Activated CD8-positive, alpha-beta T cell treated with anti-CD3 and anti-CD28 coated beads, Interleukin-2, amount 10 ng/mL, durations not matched to agents 7 days and 5 days (primary cell): Measurements from ENCODE around the gene ZFP36L2. TPM values are rescaled to one million over a fixed set of nuclear protein-coding genes. Genes with fewer than 3 reads are reported as not detected.

ENCODE experiments used
- ATAC-seq: fragments of 150-1000 bp; cut with Tn5 transposase; one replicate; pipeline ENCODE4 v1.10.0; 2021; ENCODE audit warnings: moderate library complexity
- CTCF ChIA-PET: fragments of 350-600 bp; sonication (Branson Sonifier 250); formaldehyde crosslinking; loops from one replicate; lab custom pipeline; 2021; ENCODE audit warnings: antibody characterized with exemption; lab: Charles Lee
- POLR2A ChIA-PET: fragments of 350-600 bp; sonication (Branson Sonifier 250); formaldehyde crosslinking; loops from one replicate; lab custom pipeline; 2021; ENCODE audit warnings: antibody characterized with exemption; lab: Charles Lee
- DNase-seq: peaks from one replicate; pipeline ENCODE4 v3.0.0-alpha.2; 2020
- H3K27ac Mint-ChIP-seq: one replicate; pipeline ENCODE4 v1.8.0; 2021; ENCODE audit warnings: mild to moderate bottlenecking, mixed read lengths
- H3K27me3 Mint-ChIP-seq: one replicate; pipeline ENCODE4 v1.8.0; 2021; ENCODE audit warnings: low read depth, mixed read lengths
- H3K36me3 Mint-ChIP-seq: one replicate; pipeline ENCODE4 v1.8.0; 2021; ENCODE audit warnings: low read depth, mixed read lengths
- H3K4me1 Mint-ChIP-seq: one replicate; pipeline ENCODE4 v1.8.0; 2021; ENCODE audit warnings: low read depth, mixed read lengths
- H3K4me3 Mint-ChIP-seq: one replicate; pipeline ENCODE4 v1.8.0; 2021; ENCODE audit warnings: mild to moderate bottlenecking, mixed read lengths
- H3K9me3 Mint-ChIP-seq: one replicate; pipeline ENCODE4 v1.8.0; 2022; ENCODE audit warnings: mixed read lengths; ENCODE audit not compliant: insufficient read depth
- total RNA-seq, 2 experiments: library from RNA; stranded (reverse); gene quantifications; one replicate each; pipeline ENCODE4 v1.2.3, GENCODE V29; 2021

The ZFP36L2 gene
- total RNA-seq, 2 experiments from 2014 or later, result 166 TPM

- Mint-ChIP-seq H3K27ac (peak overlapping the region; percentile 85), H3K4me1 (peaks cover 25% of the 10 kb centered on the region), H3K36me3 (peaks cover 38% of the 10 kb centered on the region), H3K4me3 (peak overlapping the region; percentile 98), H3K27me3 (no peaks in the 10 kb centered on the region), H3K9me3 (no peaks in the 10 kb centered on the region)
- no peak for DNase-seq
- CTCF ChIA-PET, result interaction anchor here (0.8 to 16.3 kb wide), 42 partner anchors 8 to 400 kb away, joined by 3 to 666 read pairs (median 7); no protein-coding TSS in a partner anchor
- no peak for ATAC-seq
- POLR2A ChIA-PET, result interaction anchor here (0.5 to 12.9 kb wide), 9 partner anchors 9 to 418 kb away, joined by 3 to 622 read pairs (median 4); no protein-coding TSS in a partner anchor
Observed at GRCh38 chr2:43228321-43228751, 1.9 kb upstream of the ZFP36L2 start.

- POLR2A ChIA-PET, result interaction anchor here (0.5 to 12.9 kb wide), 12 partner anchors 9 to 325 kb away, joined by 3 to 622 read pairs (median 4); no protein-coding TSS in a partner anchor
- Mint-ChIP-seq H3K4me3 (peak overlapping the region; percentile 98), H3K36me3 (peaks cover 41% of the 10 kb centered on the region), H3K27ac (peak overlapping the region; percentile 85), H3K9me3 (no peaks in the 10 kb centered on the region), H3K27me3 (no peaks in the 10 kb centered on the region), H3K4me1 (peaks cover 25% of the 10 kb centered on the region)
- no peak for ATAC-seq
- CTCF ChIA-PET, result interaction anchor here (0.7 to 16.3 kb wide), 19 partner anchors 12 to 349 kb away, joined by 3 to 666 read pairs (median 10); no protein-coding TSS in a partner anchor
- no peak for DNase-seq
Observed at GRCh38 chr2:43227830-43228281, 1.4 kb upstream of the ZFP36L2 start.

- H3K4me3 Mint-ChIP-seq, result peak overlapping the region; percentile 98
- peak overlapping the region; percentile 87 for H3K27ac Mint-ChIP-seq
- peaks cover 25% of the 10 kb centered on the region for H3K4me1 Mint-ChIP-seq
- ChIA-PET POLR2A (interaction anchor here (0.6 to 12.9 kb wide), 26 partner anchors 8 to 416 kb away, joined by 3 to 622 read pairs (median 4); no protein-coding TSS in a partner anchor), CTCF (interaction anchor here (0.7 to 16.3 kb wide), 20 partner anchors 9 to 369 kb away, joined by 3 to 666 read pairs (median 8); partner anchors contain the start of gene THADA)
- ATAC-seq, result peak; percentile 14
- peak; percentile 72 for DNase-seq
- H3K36me3 Mint-ChIP-seq, result peaks cover 48% of the 10 kb centered on the region
- H3K27me3 Mint-ChIP-seq, result no peaks in the 10 kb centered on the region
- H3K9me3 Mint-ChIP-seq, result no peaks in the 10 kb centered on the region
Observed at GRCh38 chr2:43226955-43227829, 786 bp upstream of the ZFP36L2 start.

GRCh38 chr2:43225788-43226557 lies 433 bp downstream of the ZFP36L2 start:
- DNase-seq, result peak; percentile 77
- H3K27ac Mint-ChIP-seq, result peak overlapping the region; percentile 100
- H3K9me3 Mint-ChIP-seq, result no peaks in the 10 kb centered on the region
- peaks cover 33% of the 10 kb centered on the region for H3K4me1 Mint-ChIP-seq
- peak overlapping the region; percentile 98 for H3K4me3 Mint-ChIP-seq
- peaks cover 54% of the 10 kb centered on the region for H3K36me3 Mint-ChIP-seq
- ATAC-seq, result peak; percentile 22
- H3K27me3 Mint-ChIP-seq, result no peaks in the 10 kb centered on the region
- ChIA-PET CTCF (interaction anchor here (1.0 to 16.3 kb wide), 17 partner anchors 8 to 370 kb away, joined by 3 to 666 read pairs (median 20); partner anchors contain the start of gene THADA), POLR2A (interaction anchor here (0.6 to 12.9 kb wide), 23 partner anchors 7 to 415 kb away, joined by 3 to 622 read pairs (median 4); no protein-coding TSS in a partner anchor)

GRCh38 chr2:43225093-43225787 lies 1.2 kb downstream of the ZFP36L2 start:
- H3K36me3 Mint-ChIP-seq, result peaks cover 59% of the 10 kb centered on the region
- H3K4me1 Mint-ChIP-seq, result peaks cover 41% of the 10 kb centered on the region
- H3K27ac Mint-ChIP-seq, result peak overlapping the region; percentile 100

GRCh38 chr2:43224571-43225092 lies 1.8 kb downstream of the ZFP36L2 start:
- Mint-ChIP-seq H3K4me1 (peaks cover 43% of the 10 kb centered on the region), H3K27me3 (no peaks in the 10 kb centered on the region), H3K4me3 (peak overlapping the region; percentile 98), H3K9me3 (no peaks in the 10 kb centered on the region), H3K27ac (peak overlapping the region; percentile 100), H3K36me3 (peaks cover 61% of the 10 kb centered on the region)
- ATAC-seq (peak; percentile 0), DNase-seq (peak; percentile 66)
- ChIA-PET CTCF (interaction anchor here (0.7 to 16.3 kb wide), 15 partner anchors 22 to 279 kb away, joined by 3 to 666 read pairs (median 5); no protein-coding TSS in a partner anchor), POLR2A (interaction anchor here (0.9 to 12.9 kb wide), 12 partner anchors 25 to 414 kb away, joined by 3 to 622 read pairs (median 4); no protein-coding TSS in a partner anchor)

More at GRCh38 chr2:43225093-43225787, 1.2 kb downstream of the ZFP36L2 start:
- ChIA-PET CTCF (interaction anchor here (1.0 to 16.3 kb wide), 14 partner anchors 23 to 279 kb away, joined by 3 to 666 read pairs (median 5); no protein-coding TSS in a partner anchor), POLR2A (interaction anchor here (0.9 to 12.9 kb wide), 13 partner anchors 9 to 415 kb away, joined by 3 to 622 read pairs (median 5); no protein-coding TSS in a partner anchor)
- ATAC-seq (peak; percentile 7), DNase-seq (peak; percentile 86)
- no peaks in the 10 kb centered on the region for H3K27me3 Mint-ChIP-seq
- peak overlapping the region; percentile 98 for H3K4me3 Mint-ChIP-seq
- no peaks in the 10 kb centered on the region for H3K9me3 Mint-ChIP-seq

DNA sequence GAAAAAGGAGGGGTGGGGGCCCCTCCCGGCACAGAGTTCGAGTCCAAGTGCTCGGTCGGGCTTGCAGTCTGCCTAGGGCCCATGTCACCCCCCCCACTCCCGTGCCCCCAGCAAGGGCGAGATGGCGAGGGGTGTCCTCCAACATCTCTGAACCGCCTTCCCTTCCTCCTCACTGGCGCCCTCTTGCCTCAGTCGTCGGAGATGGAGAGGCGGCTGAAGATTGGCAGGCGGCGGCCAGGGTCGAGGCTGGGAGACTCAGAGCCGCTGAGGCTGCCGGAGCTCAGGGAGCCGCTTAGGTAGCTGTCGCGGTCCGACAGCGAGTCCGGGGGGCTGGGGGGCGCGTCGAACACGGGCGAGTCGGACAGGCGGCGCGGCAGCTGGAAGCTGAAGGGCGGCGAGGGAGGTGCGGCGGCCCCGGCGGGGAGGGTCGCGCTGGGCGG lies 2.3 kb downstream of the ZFP36L2 start:
- H3K36me3 Mint-ChIP-seq, result peaks cover 59% of the 10 kb centered on the region
- H3K9me3 Mint-ChIP-seq, result no peaks in the 10 kb centered on the region
- peak overlapping the region; percentile 98 for H3K4me3 Mint-ChIP-seq
- ChIA-PET CTCF (interaction anchor here (0.7 to 16.3 kb wide), 16 partner anchors 22 to 278 kb away, joined by 3 to 666 read pairs (median 4); no protein-coding TSS in a partner anchor), POLR2A (interaction anchor here (0.6 to 12.9 kb wide), 9 partner anchors 25 to 414 kb away, joined by 3 to 622 read pairs (median 4); no protein-coding TSS in a partner anchor)
- H3K27ac Mint-ChIP-seq, result peak overlapping the region; percentile 100
- peaks cover 42% of the 10 kb centered on the region for H3K4me1 Mint-ChIP-seq
- ATAC-seq (no peak), DNase-seq (peak; percentile 87)
- H3K27me3 Mint-ChIP-seq, result no peaks in the 10 kb centered on the region

DNA sequence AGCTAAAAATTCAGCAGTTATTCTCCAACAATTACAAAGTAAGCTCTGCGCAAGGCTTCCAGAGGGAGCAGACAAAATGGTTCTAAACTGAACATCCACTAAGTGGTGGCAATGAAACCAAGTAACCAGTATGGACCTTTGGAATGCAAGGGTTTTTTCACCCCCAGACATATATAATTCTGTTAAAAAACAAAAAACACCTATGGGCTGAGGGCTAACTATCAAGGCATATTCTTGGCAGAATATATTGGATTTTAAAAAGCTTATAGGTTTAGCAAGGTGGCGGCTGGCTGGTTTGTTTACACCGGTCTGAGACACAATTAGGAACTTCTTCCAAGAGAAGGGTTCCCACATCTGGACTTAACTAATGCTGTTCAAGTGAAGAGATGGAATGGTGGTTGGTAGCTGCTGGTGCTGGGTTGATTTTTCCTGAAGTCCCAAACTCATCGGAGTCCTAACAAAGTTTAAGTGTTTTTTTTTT lies 2.8 kb downstream of the ZFP36L2 start:
- Mint-ChIP-seq H3K36me3 (peaks cover 57% of the 10 kb centered on the region), H3K9me3 (no peaks in the 10 kb centered on the region), H3K4me3 (peak overlapping the region; percentile 98), H3K27me3 (no peaks in the 10 kb centered on the region), H3K4me1 (peaks cover 42% of the 10 kb centered on the region), H3K27ac (peak overlapping the region; percentile 100)
- ATAC-seq, result no peak
- ChIA-PET CTCF (interaction anchor here (0.6 to 16.3 kb wide), 9 partner anchors 32 to 285 kb away, joined by 3 to 666 read pairs (median 5); no protein-coding TSS in a partner anchor), POLR2A (interaction anchor here (0.6 to 12.9 kb wide), 7 partner anchors 27 to 413 kb away, joined by 3 to 622 read pairs (median 5); no protein-coding TSS in a partner anchor)
- DNase-seq, result peak; percentile 33

GRCh38 chr2:43222475-43223309 lies 3.7 kb downstream of the ZFP36L2 start:
- H3K27me3 Mint-ChIP-seq, result no peaks in the 10 kb centered on the region
- ATAC-seq, result no peak
- CTCF ChIA-PET, result interaction anchor here (1.0 to 16.3 kb wide), 13 partner anchors 25 to 275 kb away, joined by 3 to 666 read pairs (median 5); no protein-coding TSS in a partner anchor
- H3K4me3 Mint-ChIP-seq, result peak overlapping the region; percentile 93
- no peaks in the 10 kb centered on the region for H3K9me3 Mint-ChIP-seq
- peaks cover 42% of the 10 kb centered on the region for H3K4me1 Mint-ChIP-seq
- peak overlapping the region; percentile 97 for H3K27ac Mint-ChIP-seq
- DNase-seq, result peak; percentile 40
- H3K36me3 Mint-ChIP-seq, result peaks cover 57% of the 10 kb centered on the region
- POLR2A ChIA-PET, result interaction anchor here (1.3 to 12.9 kb wide), 7 partner anchors 26 to 90 kb away, joined by 4 to 622 read pairs (median 38); no protein-coding TSS in a partner anchor
